GM21423 (cell line): Measurements from ENCODE around the gene DPY19L1.
"Not testable (repeated sequence)": the region's sequence is repeated elsewhere in the genome, so short reads cannot be mapped to it uniquely, and the experiment has no call there.

ENCODE experiments used
- ATAC-seq: cut with Tn5 transposase; IDR thresholded peaks from one replicate; pipeline ENCODE4 v1.9.1; 2021; ENCODE audit warnings: mild to moderate bottlenecking, moderate library complexity; ENCODE audit not compliant: unreplicated experiment

Gene DPY19L1

GRCh38 chr7:35035511-35035961 is 1.7 kb downstream of the DPY19L1 start:
- ATAC-seq, result peak; percentile 20

GRCh38 chr7:35032166-35032565 is 5.1 kb downstream of the DPY19L1 start:
- no peak for ATAC-seq

- ATAC-seq, result no peak
Observed at GRCh38 chr7:35030848-35031247, 6.4 kb downstream of the DPY19L1 start.

DNA sequence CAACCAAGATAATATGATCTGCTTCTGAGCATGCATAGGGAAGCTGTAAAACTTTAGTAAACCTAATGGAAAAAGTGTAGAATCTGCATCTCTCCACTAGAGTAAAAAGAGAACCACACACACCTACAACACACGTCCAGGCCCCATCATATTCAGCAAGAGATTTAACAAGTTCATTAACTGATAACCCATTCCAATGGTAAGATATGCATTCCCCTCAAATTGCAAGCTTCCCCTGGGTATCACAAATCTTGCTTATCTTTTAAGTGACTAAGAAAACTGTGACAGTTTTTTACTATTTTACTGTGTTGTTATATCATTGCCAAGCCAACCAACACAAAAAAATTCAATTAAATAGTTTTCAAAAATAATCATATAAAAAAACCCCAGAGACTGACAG is 8.0 kb downstream of the DPY19L1 start:
- no peak for ATAC-seq

DNA sequence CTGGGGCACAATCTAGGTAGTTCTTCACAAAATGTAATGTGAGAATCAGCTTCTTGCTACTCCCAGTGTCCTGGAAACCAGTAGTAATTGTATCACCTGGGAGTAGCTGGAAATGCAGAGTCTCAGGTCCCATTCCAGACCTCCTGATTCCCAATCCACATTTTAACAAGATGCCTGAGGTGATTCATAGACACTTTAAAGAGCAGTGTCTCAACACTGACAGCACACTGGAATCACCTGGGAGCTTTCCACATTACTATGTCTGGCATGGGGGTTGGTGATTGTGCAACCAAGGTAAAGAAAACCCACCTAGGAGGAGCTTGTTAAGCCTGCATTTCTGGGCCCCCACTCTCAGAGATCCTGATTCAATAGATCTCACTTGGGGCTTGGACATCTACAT is 11.1 kb downstream of the DPY19L1 start:
- no peak for ATAC-seq

- ATAC-seq, result no peak
Observed at GRCh38 chr7:35025369-35025870, 11.9 kb downstream of the DPY19L1 start.

DNA sequence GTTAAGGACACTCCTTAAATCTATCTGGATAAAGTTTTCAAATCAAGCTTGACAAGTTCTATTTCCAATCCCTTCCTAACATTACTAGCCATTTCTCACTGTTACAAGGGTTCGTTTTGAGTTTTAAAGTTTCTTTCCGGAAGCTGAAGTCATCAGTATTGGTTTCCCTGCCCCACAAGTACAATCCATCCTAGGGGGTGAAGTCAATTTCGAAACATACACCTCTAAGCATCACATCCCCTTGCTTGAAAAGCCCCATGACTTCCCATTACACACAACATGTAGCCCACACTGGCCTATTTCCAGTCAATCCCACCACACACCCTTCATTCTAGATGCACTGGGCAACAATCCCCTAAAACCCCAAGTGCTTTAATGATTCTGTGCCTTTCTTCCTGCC is 13.0 kb downstream of the DPY19L1 start:
- ATAC-seq, result no peak

GRCh38 chr7:35022725-35023124 is 14.6 kb downstream of the DPY19L1 start:
- no peak for ATAC-seq

- ATAC-seq, result no peak
Observed at GRCh38 chr7:35021445-35021844, 15.8 kb downstream of the DPY19L1 start.

DNA sequence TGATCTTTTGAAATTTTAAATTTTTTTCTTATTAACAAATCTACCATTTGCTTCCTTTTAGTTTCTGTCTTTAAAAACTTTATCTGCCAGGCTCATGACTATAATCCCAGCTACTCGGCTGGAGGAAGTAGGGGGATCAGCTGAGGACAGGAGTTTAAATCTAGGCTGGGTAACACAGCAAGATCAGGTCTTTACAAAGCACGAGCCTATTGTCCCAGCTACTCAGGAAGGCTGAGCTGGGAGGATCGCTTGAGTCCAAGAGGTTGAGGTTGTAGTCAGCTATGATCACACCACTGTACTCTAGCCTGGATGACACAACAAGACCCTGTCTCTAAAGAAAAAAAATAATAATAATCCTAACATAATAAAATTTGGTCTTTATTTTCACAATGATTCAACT is 17.5 kb downstream of the DPY19L1 start:
- no peak for ATAC-seq

DNA sequence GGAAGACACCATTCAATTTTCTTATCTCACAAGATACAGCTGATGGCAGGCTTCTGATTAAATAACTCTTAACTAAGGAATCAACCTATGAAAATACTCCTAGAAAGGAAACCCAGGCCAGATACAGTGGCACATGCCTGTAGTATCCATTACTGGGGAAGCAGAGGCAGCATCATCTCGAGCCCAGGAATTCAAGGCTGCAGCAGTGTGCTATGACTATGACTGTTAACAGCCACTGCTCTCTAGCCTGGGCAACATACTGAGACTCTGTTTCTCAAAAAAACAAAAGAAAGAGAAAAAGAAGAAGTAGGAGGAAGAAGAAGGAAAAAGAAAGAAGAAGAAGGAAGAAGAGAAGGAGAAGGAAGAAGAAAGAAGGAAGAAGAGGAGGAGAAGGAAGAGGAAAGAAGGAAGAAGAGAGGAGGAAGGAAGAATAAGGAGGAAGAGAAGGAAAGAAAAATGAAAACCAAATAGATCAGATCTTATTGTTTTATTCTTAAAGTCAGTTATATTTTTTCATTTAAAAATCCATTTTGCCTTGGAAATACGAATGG is 18.0 kb downstream of the DPY19L1 start:
- ATAC-seq, result no peak

GRCh38 chr7:35015346-35015859 is 21.9 kb downstream of the DPY19L1 start:
- no peak for ATAC-seq

GRCh38 chr7:35012160-35012559 is 25.1 kb downstream of the DPY19L1 start:
- no peak for ATAC-seq

DNA sequence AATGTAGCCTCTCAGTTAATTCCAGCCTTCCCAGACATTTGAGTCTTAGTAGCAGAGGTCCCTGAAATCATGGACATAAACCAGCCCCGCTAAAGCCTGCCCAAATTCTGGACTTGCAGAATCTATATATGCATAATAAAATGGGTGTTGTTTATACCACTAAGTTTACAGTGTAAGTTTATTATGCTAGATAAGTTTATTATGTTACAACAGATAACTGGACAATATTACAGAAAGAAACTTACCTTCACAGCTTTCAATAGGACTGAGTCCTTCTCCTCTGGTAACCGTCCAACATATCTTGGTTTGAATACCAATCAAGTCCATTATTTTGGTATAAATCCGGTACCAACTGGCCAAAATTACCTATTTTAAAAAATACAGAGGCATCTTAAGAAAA is 26.2 kb downstream of the DPY19L1 start:
- no peak for ATAC-seq

DNA sequence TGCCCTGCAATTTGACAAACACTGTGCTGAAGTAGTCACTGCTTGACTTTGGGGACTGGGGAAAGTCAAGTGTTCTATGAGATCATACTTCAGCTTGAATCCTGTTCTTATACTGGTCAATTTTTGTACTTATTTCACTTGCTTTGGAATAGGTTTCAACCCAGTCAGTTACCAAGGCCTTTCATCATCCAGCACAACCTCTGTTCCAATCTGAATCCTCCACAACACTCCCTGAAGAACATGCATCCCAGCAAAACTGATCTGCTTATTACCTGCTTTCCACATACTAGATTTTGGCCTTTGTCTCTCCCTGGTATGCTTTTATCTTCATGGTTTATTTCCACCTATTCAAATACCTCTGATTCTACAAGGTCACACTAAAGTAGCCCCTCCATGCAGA is 29.5 kb downstream of the DPY19L1 start:
- no peak for ATAC-seq

- no peak for ATAC-seq
Observed at GRCh38 chr7:35004531-35005095, 32.7 kb downstream of the DPY19L1 start.

DNA sequence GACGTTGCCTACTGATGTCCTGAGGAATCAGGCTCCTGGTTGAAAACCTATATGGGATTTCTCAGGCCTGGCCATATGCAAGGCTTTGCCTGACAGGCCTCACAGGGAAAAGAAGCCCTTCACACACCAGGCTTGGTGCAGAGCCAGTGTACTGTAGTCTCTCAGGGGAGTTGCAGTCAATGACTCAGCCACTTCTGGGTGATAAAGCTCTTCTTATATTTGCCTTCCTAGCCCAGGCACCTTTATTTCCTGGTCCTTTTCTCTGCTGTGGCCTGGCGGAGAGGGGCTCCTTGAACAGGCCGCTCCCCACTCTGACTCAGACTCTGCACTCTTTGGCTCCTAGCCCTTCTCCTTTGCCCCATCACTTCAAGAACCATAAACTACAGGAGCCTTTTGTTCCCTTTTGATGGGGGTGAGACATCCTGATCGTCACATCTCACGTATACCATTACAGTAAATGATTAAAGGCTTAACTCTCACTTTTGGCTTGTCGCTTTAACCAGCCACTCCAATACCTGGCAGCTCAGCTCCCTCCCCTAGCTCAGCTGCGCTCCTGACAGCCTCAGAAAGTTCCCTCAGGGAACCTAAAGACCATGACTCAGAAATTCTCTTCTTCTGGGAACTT is 33.5 kb downstream of the DPY19L1 start:
- peak; percentile 61 for ATAC-seq

DNA sequence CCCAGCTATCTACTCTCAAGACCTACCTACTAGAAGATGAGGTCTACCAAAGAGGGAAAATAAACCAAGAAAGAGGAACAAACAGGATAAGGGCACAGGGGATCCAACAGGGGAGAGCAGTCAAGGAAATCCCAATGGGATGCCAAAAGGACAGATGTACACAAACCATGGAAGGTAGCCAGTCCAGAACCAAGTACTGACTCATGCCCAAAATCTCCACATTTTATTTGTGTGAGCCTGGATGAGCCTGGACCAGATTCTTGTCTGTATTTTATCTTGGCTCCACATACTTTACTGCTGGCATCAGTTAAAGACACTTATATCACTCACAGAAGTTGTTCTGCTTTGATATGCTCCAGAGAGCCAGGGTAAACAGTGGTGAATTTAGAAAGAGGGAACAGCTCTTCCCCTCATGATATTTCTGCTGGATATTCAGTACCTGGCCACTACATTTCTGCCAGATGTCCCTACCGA is 34.1 kb downstream of the DPY19L1 start:
- not testable (repeated sequence) for ATAC-seq

DNA sequence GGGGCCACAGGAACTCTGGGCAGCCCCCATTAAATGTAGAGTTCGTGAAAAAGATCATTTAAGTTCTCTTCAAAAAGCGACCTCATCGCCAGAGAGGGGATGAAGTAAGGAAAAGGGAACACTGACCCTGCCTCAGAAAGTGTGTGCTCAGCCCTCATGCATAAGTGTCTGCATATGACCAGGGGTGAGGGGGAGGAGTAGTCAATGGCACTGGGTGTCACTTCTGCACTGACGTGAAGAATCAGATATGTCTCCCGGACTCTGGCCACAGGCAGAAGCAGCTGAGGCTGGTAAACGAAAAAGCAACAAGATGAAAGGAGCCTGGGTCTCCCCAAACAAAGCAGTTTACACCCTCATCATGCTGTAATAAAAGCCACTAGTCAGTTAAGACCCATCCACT is 39.0 kb downstream of the DPY19L1 start:
- ATAC-seq, result not testable (repeated sequence)

GRCh38 chr7:34996423-34997090 is 40.7 kb downstream of the DPY19L1 start:
- ATAC-seq, result peak; percentile 48

DNA sequence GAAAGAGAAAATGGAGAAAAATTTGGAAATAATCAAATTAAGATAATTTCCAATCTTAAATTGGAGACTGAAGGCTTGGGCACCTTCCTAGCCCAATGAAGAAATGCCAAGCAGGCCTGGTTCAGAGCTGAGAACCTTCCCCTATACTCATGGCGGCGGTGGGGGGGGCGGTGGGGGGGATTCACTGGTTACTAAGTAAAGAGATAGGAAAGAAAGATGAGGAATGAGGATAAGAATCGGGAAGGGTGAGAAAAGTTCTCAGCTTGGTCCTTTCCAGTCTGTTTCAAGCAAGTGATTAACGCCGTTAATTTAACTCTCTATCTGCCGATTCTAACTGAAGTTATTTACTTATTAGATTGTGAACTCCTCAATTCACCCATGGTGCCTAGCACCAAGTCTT is 41.5 kb downstream of the DPY19L1 start:
- ATAC-seq, result no peak
